Activated CD4-positive, alpha-beta T cell treated with anti-CD3 and anti-CD28 coated beads, Interleukin-2, Interleukin-6, amounts not matched to agents 100 ng/mL and 50 ng/mL, durations not matched to agents 16 hours and 8 hours (primary cell): ENCODE measurements around the gene RPUSD1.
"Not testable (repeated sequence)": the region's sequence is repeated elsewhere in the genome, so short reads cannot be mapped to it uniquely, and the experiment has no call there.

Source experiments
- DNase-seq: peaks from one replicate; pipeline ENCODE4 v3.0.0-alpha.2; 2020

RPUSD1 gene

DNA sequence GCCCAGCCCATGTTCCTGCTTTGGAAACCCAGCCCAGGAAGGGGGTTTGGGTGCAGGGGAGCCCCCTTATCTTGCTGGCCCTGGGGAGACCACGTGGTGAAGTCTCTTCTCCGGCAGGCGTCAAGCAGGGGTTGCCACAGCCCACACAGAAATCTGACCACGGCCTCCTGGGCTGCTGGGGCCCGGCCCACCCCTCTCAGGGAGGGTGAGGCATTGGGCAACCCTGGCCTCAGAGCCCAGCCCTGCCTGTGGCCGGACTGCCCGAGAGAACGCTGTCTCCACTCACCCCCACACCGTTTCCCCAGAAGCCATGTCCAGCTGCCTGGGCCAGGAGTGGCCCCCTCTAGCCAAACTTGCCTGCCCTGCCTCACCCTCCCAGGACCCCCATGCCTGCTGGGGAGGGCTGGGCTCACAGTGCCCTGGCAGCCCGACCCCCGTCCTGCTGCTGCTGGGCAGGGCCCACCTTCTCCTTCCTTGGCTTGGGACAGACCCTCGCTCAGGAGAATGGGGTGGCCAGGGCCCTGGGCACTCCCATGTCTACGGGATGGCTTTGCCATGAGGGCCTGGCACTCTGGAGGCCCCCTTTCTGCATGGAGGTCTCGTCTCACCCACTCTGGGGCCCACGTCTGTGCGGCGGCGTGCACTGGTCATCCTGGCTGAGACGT, 6.7 kb downstream of the RPUSD1 start:
- no peak for DNase-seq

DNA sequence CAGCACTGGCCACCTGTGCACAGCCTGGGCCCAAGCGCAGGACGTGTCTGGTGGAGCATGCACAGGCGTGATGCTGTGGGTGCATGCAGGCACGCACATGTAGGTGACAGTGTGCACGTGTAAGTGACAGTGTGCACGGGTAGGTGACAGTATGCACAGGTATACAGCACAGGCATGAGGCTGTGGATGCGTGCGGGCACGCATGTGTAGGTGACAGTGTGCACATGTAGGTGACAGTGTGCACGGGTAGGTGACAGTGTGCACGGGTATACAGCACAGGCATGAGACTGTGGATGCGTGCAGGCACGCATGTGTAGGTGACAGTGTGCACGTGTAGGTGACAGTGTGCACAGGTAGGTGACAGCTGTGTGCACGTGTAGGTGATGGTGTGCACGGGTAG, 7.9 kb downstream of the RPUSD1 start:
- DNase-seq, result no peak

DNA sequence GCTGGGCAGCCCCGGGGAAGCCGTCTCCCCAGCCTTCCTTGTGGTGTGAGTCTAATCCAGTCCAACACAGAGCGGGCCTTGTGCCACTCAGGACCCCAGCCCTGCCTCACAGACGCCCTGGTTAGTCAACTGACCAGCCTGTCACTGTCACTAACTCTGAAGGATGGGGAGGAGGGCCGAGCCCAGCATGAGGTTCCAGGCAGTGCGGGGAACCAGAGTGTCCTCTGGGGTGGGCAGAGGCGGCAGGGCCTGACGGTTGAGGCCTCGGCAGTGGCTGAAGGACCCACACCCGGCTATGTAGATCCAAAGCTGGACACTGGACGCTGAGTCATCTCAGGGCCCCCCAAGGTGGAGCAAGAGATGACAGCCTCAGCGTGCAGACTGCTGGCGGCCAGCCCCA, 8.6 kb downstream of the RPUSD1 start:
- no peak for DNase-seq

DNA sequence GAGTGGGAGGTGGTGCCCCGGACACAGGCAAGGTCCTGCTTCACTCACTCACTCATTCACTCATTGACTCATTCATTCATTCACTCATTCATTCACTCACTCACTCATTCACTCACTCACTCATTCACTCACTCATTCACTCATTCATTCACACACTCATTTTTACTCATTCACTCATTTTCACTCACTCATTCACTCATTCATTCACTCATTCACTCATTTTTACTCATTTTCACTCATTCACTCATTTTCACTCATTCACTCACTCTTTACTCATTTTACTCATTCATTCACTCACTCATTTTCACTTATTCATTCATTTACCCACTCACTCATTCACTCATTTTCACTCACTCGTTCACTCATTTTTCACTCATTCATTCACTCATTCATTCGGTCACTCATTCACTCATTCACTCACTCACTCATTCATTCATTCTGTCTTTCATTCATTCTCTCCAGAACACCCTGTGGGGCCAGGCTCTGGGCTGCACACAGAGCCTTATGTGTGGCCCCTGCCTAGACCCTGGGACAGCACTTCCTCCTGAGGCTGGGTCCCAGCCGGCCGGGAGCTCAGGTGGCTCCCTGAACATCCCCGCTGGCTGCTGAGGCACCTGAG, 9.2 kb downstream of the RPUSD1 start:
- DNase-seq, result no peak

DNA sequence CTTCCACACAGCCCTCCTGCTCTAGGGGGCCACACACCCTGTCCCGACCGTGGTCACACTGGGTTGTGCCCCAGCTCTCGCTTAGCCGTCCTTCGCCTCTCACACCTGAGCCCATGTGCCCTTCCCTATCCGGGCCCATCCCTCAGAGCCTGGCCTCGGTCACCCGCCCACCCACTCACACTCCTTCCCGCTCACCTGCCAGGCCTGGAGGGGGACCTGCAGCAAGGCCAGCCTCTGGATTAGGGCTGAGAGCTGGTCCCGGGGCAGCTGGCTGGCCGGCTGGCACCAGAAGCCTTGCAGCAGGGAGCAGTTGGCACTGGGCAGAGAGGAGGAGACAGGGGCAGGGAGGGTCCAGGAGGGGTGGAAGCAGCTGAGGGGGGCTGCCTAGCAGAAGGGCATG, 9.7 kb downstream of the RPUSD1 start:
- DNase-seq, result no peak

DNA sequence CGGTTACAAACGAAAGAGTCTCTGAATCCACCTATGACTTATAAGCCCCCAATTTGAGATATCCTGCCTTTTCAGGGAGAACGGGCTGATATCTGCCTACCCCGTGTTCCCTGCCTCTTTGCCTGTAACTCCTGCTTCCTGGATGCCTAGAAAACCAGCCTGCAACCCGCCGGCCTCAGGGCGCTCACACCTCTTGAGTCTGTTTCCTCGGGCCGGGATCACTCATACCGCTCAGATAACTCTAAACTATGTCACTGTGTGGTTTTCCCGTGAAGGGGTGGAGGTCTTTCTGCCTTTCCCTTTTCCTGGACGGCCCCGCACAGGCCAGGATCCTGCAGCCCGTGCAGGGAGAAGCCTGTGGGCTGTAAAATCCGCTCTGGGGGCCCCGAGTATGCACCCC, 10.4 kb downstream of the RPUSD1 start:
- DNase-seq, result no peak

DNA sequence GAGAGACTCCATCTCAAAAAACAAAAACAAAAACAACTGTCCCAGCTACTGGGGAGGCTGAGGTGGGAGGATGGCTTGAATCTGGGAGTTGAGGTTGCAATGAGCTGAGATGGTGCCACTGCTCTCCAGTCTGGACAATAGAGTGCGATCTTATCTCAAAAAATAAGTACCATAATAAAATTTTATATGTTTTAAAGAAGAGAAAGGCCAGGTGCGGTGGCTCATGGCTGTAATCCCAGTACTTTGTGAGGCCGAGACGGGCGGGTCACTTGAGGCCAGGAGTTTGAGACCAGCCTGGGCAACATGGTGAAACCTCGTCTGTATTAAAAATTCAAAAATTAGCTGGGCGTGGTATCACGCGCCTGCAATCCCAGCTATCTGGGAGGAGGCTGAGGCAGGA, 11.4 kb downstream of the RPUSD1 start:
- no peak for DNase-seq

DNA sequence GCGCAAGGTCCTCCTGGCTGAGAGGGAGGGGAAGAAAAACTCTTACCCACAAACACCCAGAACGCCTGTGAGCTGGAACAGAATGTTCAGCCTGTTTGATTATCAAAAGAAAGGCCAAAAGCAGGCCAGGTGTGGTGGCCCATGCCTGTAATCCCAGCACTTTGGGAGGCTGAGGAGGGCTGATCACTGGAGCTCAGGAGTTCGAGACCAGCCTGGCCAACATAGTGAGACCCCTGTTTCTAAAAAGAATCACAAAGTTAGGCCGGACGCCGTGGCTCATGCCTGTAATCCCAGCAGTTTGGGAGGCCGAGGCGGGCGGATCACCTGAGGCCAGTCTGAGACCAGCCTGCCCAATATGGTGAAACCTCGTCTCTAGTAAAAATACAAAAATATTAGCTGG, 11.9 kb downstream of the RPUSD1 start:
- not testable (repeated sequence) for DNase-seq

DNA sequence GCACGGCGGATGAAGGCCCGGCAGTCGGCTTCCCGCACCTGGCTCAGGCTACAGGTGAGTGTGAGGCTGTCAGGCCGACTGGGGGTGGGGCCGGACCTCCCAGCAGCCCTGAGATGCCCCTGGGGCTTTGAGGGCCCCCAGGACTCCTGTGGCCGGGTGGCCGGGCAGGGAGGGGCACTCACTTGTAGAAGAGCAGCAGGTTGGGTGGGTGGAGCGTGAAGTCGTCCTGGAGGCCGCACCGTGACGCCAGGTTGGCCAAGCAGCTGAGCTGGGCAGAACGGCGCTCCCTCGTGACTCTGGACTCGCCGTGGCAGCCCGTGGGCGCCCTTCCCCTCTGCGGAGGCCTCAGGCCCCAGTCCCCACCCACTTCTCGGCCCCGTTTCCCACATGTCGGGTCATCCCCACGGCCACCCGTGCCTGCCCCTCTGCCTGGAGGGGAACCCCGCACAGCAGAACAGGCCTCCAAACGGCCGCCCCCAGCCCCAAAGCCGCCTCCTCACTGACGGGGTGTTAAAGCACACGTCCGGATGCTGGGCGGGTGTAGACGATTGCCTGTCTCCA, 12.9 kb downstream of the RPUSD1 start:
- no peak for DNase-seq

DNA sequence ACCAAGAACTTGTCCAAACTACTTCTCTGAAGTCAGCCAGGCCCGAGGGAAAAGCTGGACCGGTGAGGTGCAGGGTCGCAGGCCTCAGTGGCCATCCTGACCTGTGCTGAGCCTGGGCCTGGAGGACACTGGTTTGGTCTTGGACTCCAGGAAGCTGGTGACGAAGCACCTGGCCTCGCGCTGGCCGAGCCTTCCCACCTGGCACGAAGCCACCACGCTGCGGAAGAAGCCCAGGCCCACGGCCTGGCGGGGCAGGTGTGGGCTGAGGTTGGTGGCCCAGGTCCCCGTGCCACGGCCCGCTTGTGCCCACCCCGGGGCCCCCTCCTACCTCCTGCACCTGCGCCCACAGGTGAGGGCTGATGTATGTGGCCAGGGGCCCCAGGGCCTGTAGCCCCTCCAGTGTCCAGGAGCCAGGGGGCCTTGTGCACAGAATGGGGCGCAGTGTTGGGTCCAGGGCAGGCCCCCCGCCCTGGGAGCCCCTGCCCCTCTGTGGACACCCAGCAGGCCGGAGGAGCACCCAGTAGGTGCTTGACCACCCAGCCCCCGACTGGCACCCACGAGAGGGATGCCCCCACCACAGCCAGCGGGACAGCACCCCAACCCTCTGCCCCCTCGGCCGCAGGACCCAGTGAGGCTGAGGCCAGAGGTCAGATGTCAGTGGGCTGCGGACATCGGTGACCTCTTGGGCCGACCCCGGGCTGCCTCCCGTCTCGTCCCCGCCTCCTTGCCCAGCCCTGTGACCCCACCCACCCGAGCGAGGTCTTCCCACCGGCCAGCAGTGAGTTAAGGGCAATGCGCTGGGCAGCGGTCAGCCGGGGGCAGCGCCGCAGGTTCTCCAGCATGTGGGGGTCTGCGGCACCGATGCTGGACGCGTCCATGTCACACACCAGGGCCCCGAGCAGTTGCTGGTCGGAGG, 13.8 kb downstream of the RPUSD1 start:
- no peak for DNase-seq

DNA sequence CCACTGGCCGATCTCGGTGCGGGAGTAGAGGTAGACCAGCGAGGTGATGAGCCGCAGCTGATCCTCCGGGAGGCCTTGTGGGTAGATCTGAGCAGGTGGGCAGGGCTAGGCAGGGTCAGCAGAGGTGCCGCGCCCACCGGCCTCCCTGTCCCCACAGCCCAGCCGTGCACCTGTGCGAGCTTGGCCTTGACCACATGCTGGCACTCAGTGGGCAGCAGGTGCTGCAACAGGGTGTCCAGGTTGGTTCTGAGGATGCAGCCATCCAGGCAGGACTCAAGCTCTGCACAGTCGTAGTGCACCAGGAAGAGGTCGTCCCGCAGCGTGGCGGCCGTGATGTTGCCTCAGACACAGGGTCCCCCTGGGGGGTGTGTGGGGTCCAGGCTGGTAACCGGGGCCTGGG, 15.2 kb downstream of the RPUSD1 start:
- DNase-seq, result no peak

DNA sequence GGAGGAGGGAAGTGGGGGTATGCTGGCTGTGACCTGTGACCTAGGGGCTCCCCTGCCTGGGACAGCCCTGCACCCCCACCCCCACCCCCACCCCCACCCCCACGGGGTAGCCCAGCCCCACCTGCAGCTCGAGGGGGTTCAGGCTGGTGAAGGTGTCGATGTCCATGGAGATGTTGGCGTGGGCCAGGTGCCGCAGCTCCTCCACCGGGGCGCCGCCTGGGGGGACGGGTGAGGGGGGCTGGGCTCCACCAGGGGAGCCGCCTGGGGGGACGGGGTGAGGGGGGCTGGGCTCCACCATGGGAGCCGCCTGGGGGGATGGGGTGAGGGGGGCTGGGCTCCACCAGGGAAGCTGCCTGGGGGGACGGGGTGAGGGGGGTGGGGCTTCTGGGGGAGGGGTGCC, 17.8 kb downstream of the RPUSD1 start:
- DNase-seq, result no peak

DNA sequence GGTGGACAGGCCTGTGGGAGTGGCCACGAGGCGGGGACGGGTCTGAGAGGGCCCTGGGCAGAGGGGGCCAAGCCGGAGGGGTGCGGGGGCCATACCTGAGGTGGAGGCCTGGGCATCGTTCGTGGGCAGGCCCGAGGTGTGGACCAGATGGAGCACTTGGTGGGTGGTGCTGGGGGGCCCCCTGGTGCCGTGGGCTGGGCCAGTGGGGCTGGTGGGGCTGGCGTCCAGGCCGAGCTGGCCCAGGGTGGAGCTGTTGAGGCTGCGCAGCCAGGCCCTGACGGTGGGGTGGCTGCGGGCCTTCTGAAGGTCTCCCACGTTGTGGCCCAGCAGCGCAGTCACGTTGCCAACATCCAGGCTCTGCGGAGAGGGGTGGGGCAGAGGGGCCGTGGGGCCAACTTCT, 18.2 kb downstream of the RPUSD1 start:
- no peak for DNase-seq

DNA sequence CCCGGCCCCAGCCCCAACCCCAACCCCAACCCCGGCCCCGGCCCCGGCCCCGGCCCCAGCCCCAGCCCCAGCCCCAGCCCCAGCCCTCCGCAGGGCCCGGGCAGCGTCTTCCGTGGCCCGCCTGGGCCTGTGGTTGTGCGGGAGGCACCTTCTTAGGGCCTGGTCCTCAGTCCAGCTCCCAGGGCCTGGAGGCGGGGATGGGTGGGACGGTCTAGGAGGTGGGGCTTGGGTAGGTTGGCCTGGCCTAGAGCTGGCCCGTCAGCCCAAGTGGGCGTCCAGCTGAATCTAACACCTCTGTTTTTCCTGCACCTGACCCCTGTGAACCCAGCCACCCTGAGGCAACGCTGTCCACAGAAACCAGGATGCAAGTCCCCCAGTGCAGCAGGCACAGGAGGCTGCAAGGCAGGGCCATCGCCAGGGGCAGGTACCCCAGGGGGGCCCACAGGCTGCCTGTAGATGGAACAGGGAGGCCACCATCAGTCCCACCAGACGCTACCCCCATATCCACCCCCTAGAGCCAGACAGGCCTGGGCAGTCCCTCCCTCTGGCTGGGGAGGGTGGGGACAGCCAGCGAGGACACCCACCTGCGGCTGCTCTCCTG, 18.9 kb downstream of the RPUSD1 start:
- DNase-seq, result no peak

DNA sequence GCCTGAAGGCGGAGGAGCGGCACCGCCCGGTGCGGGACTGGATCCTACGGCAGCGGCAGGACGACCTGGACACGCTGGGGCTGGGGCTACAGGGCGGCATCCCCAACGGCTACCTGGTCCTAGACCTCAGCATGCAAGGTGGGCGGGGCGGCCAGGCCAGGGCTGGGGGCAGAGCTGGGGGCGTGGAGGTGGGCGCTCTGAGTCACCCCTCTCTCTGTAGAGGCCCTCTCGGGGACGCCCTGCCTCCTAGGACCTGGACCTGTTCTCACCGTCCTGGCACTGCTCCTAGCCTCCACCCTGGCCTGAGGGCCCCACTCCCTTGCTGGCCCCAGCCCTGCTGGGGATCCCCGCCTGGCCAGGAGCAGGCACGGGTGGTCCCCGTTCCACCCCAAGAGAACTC, 19.8 kb downstream of the RPUSD1 start:
- DNase-seq, result no peak

DNA sequence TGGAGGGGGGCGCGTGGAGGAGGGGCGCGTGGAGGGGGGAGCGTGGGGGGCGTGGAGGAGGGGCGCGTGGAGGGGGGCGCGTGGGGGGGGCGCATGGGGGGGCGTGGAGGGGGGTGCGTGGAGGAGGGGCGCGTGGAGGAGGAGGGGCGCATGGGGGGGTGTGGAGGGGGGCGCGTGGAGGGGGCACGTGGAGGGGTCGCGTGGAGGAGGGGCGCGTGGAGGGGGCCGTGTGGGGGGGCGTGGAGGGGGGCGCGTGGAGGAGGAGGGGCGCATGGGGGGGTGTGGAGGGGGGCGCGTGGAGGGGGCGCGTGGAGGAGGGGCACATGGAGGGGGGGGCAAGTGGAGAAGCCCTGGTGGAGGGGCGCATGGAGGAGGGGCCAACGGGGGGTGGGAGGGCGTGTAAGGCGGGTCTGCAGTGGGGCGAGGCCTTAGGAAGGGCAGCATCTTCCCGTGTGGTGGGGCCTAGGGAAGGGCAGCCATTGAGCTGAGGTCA, 20.4 kb downstream of the RPUSD1 start:
- no peak for DNase-seq

DNA sequence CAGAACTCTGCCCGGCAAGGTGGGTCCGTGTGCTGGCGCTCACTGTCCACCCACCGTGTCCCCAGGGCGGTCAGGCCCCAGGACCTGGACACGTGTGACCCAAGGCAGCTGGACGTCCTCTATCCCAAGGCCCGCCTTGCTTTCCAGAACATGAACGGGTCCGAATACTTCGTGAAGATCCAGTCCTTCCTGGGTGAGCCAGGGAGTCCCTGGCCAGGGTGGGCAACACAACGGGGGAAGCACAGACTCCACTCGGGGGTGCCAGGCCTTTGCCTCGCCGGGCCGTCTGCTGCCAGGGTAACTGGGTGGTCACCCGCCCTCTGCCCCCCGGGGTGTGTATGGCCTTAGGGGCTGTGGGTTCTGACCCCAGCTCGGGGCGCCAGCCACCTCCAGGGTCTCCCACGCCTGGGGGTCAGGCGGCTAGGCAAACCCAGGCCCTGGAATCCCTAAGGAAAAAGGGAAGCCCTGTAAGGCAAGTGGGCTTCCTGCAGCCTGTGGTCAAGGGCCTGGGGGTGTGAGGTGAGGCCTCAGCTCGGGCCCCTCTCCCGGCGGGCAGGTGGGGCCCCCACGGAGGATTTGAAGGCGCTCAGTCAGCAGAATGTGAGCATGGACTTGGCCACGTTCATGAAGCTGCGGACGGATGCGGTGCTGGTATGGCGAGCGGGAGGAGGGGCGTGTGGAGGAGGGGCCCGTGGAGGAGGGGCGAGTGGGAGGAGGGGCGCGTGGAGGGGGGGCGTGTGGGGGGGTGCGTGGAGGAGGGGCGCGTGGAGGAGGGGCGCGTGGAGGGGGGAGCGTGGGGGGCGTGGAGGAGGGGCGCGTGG, 21.2 kb downstream of the RPUSD1 start:
- DNase-seq, result no peak

DNA sequence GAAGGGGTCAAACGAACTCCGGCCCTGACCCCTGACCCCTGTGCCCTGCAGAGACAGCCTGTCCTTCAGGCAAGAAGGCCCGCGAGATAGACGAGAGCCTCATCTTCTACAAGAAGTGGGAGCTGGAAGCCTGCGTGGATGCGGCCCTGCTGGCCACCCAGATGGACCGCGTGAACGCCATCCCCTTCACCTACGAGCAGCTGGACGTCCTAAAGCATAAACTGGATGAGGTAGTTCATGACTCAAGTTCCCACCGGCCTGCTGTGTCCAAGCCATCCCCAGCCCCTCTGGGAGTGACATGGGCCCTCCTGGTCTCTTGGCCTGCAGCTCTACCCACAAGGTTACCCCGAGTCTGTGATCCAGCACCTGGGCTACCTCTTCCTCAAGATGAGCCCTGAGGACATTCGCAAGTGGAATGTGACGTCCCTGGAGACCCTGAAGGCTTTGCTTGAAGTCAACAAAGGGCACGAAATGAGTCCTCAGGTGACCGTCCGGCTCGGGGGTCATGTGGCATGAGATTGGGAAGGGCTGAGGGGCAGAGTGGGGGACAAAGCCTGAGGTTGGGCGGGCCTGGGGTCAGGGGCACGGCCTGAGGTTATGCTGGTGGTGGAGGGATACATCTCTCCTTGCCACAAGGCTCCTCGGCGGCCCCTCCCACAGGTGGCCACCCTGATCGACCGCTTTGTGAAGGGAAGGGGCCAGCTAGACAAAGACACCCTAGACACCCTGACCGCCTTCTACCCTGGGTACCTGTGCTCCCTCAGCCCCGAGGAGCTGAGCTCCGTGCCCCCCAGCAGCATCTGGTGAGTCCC, 22.0 kb downstream of the RPUSD1 start:
- no peak for DNase-seq

DNA sequence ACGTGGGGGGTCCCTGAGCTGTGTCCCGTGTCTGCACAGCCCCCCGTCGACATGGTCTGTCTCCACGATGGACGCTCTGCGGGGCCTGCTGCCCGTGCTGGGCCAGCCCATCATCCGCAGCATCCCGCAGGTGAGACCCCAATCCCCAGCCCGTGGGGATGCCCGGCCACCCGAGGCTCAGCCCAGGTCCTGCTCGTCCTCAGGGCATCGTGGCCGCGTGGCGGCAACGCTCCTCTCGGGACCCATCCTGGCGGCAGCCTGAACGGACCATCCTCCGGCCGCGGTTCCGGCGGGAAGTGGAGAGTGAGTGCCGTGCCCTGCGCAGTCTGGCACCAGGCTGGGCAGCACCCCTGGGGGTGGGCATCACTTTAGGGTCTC, 22.7 kb downstream of the RPUSD1 start:
- DNase-seq, result no peak

DNA sequence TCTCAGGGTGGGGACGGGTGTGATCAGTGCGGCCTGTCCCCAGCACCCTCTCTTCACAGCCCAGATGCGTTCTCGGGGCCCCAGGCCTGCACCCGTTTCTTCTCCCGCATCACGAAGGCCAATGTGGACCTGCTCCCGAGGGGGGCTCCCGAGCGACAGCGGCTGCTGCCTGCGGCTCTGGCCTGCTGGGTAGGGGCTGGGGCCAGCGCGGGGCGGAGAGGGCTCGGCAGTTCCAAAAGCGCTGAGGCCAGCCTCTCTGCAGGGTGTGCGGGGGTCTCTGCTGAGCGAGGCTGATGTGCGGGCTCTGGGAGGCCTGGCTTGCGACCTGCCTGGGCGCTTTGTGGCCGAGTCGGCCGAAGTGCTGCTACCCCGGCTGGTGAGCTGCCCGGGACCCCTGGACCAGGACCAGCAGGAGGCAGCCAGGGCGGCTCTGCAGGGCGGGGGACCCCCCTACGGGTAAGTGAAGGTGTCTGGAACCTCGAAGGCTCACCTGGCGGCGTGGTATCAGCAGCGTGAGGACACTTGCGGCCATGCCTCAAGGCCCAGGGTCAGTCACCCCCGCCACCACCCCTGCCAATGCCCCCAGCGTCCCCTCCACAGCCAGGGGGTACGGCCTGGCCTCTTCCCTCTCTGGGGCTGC, 23.2 kb downstream of the RPUSD1 start:
- no peak for DNase-seq
